DND-41 (cell line): ENCODE measurements around the gene NRXN2.

Experiments
- ATAC-seq: fragments of 200-7000 bp; cut with Tn5 transposase; 3 replicates; pipeline ENCODE4 v1.9.1; 2021; ENCODE audit warnings: low read depth; ENCODE audit not compliant: insufficient read depth
- DNase-seq: peaks from one replicate; pipeline ENCODE4 v3.0.0-alpha.2; 2020
- H2AFZ ChIP-seq: 2 replicates; pipeline ENCODE4 v1.6.0; 2012; ENCODE audit warnings: low read depth, low read length
- H3K27ac ChIP-seq: 2 replicates; pipeline ENCODE4 v1.5.1; 2012; ENCODE audit warnings: low read length, inconsistent platforms
- H3K27me3 ChIP-seq: fragments of 200-600 bp; sonication (generic); 2 replicates; pipeline ENCODE4 v1.6.0; 2012; ENCODE audit warnings: low read length, mild to moderate bottlenecking, inconsistent platforms; ENCODE audit not compliant: insufficient read depth, poor library complexity
- H3K36me3 ChIP-seq: 2 replicates; pipeline ENCODE4 v1.5.1; 2012; ENCODE audit warnings: low read length, inconsistent platforms; ENCODE audit not compliant: insufficient read depth
- H3K4me1 ChIP-seq: 2 replicates; pipeline ENCODE4 v1.5.1; 2012; ENCODE audit warnings: mild to moderate bottlenecking, low read length; ENCODE audit not compliant: insufficient read depth
- H3K4me2 ChIP-seq: 2 replicates; pipeline ENCODE4 v1.6.0; 2012; ENCODE audit warnings: mild to moderate bottlenecking, moderate library complexity, low read length, inconsistent platforms; ENCODE audit not compliant: insufficient read depth
- H3K4me3 ChIP-seq, 2 experiments: fragments of 200-600 bp in 1 of 2; shearing (Covaris generic) in 1 of 2; 2 replicates each; pipeline ENCODE4 v1.5.1; 2012 to 2016; ENCODE audit warnings: inconsistent platforms in 2 of 2, low read length in 2 of 2, mild to moderate bottlenecking in 2 of 2, low read depth in 1 of 2, moderate library complexity in 1 of 2
- H3K79me2 ChIP-seq: 2 replicates; pipeline ENCODE4 v1.6.0; 2012; ENCODE audit warnings: low read length, inconsistent platforms; ENCODE audit not compliant: insufficient read depth
- H3K9ac ChIP-seq: 2 replicates; pipeline ENCODE4 v1.6.0; 2012; ENCODE audit warnings: low read depth, mild to moderate bottlenecking, inconsistent platforms, low read length, moderate library complexity
- H3K9me3 ChIP-seq: 2 replicates; pipeline ENCODE4 v1.5.1; 2012; ENCODE audit warnings: low read length, moderate library complexity, mild to moderate bottlenecking, inconsistent platforms; ENCODE audit not compliant: insufficient read depth, severe bottlenecking
- H4K20me1 ChIP-seq: 2 replicates; pipeline ENCODE4 v1.6.0; 2012; ENCODE audit warnings: low read length; ENCODE audit not compliant: insufficient read depth
- EZH2 ChIP-seq: IDR thresholded peaks from 3 replicates; pipeline ENCODE4 v1.6.1; 2012; ENCODE audit warnings: borderline replicate concordance, low read depth, mild to moderate bottlenecking, moderate library complexity, low read length, inconsistent platforms; ENCODE audit not compliant: severe bottlenecking
- TF ChIP-seq, protein P1 (sequence below): IDR thresholded peaks from 2 replicates; pipeline ENCODE4 v1.5.1; 2012; ENCODE audit warnings: borderline replicate concordance, low read length, moderate library complexity, mild to moderate bottlenecking; ENCODE audit not compliant: poor library complexity, severe bottlenecking; ENCODE audit errors: extremely low read depth

NRXN2 gene

DNA sequence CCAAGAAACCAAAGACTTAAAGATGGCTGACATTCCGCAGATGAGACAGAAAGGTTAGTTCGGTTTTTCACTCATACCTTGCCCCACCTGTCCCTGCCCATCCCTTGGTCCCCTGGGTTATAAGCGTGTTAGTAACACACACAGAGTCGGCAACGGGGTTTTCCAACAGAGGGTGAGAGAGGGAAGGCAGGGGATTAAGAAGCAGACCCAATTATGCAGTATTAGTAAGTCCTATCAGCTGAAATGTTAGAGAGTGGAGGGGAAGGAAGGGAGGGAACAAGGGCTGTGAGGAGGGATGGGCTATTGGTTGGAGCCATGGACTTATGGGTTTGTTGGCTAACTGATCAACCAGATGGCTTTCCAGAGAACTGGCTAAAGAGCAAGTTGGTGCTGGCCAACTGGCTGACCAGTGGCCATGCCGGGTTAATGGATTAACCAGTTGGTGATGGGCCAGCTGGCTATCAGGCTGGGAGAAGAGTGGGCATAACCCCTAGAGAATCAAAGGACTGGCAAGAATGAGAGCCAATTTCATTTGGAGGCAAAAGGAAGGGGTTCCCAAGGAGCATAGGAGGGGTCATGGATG is 45.5 kb downstream of the NRXN2 start:
- peaks cover 25% of the 10 kb centered on the region for H3K27me3 ChIP-seq

DNA sequence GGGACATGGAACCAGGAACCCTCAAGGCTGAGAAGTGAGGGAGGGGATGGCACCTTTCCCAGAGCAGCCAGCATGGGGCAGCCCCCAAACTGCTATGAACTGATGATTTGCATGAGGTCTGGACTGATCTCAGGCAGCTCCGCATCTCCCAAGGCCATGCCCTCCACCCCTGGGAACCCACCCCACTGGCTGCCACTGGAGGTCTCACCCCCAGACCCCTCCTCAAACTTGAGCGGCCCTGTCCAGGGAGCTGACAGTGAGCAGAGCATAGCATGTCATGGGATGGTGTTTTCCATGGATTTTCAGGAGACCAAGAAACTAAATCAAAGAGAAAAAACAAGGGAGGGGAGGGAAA is 46.8 kb downstream of the NRXN2 start:
- H3K4me3 ChIP-seq = no peak overlapping the region
- no peaks in the 10 kb centered on the region for H3K4me1 ChIP-seq
- peaks cover 3% of the 10 kb centered on the region; the same call in 1 of the 2 replicates for H4K20me1 ChIP-seq
- H3K4me2 ChIP-seq = no peak overlapping the region
- DNase-seq = no peak
- no peaks in the 10 kb centered on the region for H3K79me2 ChIP-seq
- H3K36me3 ChIP-seq = no peaks in the 10 kb centered on the region
- H3K9ac ChIP-seq = no peak overlapping the region
- H3K9me3 ChIP-seq = no peaks in the 10 kb centered on the region
- no peak for ATAC-seq
- no peak overlapping the region for H3K27ac ChIP-seq
- TF ChIP-seq EZH2 = no peak
- TF ChIP-seq, protein P1, sequence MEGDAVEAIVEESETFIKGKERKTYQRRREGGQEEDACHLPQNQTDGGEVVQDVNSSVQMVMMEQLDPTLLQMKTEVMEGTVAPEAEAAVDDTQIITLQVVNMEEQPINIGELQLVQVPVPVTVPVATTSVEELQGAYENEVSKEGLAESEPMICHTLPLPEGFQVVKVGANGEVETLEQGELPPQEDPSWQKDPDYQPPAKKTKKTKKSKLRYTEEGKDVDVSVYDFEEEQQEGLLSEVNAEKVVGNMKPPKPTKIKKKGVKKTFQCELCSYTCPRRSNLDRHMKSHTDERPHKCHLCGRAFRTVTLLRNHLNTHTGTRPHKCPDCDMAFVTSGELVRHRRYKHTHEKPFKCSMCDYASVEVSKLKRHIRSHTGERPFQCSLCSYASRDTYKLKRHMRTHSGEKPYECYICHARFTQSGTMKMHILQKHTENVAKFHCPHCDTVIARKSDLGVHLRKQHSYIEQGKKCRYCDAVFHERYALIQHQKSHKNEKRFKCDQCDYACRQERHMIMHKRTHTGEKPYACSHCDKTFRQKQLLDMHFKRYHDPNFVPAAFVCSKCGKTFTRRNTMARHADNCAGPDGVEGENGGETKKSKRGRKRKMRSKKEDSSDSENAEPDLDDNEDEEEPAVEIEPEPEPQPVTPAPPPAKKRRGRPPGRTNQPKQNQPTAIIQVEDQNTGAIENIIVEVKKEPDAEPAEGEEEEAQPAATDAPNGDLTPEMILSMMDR = no peak
- peaks cover 32% of the 10 kb centered on the region for H3K27me3 ChIP-seq
- H2AFZ ChIP-seq = no peak overlapping the region

More for the DNA sequence above, 45.5 kb downstream of the NRXN2 start:
- H2AFZ ChIP-seq = no peak overlapping the region
- no peak overlapping the region for H3K9ac ChIP-seq
- no peak overlapping the region for H3K27ac ChIP-seq
- H3K4me1 ChIP-seq = no peaks in the 10 kb centered on the region
- no peaks in the 10 kb centered on the region for H3K36me3 ChIP-seq
- H3K79me2 ChIP-seq = no peaks in the 10 kb centered on the region
- no peaks in the 10 kb centered on the region for H3K9me3 ChIP-seq
- H3K4me2 ChIP-seq = no peak overlapping the region
- ATAC-seq = no peak
- TF ChIP-seq EZH2 = no peak
- TF ChIP-seq, protein P1 = no peak
- H3K4me3 ChIP-seq = no peak overlapping the region
- H4K20me1 ChIP-seq = peaks cover 3% of the 10 kb centered on the region; the same call in 1 of the 2 replicates
- no peak for DNase-seq

DNA sequence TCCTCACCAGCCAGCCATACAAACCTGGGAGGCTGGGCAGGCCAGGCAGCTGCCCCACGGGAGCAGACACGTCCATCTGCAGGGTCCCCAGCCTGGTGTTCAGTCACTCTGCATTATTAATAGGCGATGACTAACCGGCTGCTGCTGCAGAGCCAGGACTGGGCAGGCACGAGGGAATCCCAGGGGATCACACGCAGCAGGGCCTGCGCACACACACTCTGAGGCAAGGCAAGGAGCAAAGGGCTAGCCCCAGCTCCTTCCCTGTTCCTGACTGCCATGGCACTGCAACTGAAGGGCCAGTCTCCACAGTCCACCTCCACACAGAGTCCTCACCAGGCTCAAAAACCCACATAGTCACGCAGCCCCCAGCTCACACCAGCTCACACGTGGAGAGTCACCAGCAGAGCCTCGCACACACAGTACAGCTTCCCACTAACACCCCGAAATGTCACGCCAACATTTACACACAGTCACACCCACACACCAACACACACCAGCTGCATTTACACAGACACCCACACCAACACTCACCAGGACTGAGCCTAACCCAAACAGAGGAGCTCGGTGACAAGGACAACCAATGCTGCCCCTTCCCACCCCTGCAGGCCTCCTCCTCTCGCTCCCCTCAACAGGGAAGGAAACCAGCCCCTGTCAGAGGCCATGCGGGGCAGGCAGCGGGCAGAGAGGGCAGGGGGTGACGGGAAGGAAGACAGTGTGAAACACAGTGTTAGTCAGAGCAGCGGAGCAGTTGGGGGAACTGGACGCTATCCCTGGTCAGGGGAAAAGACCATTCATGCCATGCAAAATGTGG is 47.3 kb downstream of the NRXN2 start:
- TF ChIP-seq, protein P1 = no peak
- TF ChIP-seq EZH2 = no peak
- H3K79me2 ChIP-seq = no peaks in the 10 kb centered on the region
- no peak for ATAC-seq
- no peaks in the 10 kb centered on the region for H3K4me1 ChIP-seq
- no peaks in the 10 kb centered on the region for H3K9me3 ChIP-seq
- no peak overlapping the region for H3K9ac ChIP-seq
- no peak overlapping the region for H3K27ac ChIP-seq
- no peaks in the 10 kb centered on the region for H3K36me3 ChIP-seq
- H2AFZ ChIP-seq = no peak overlapping the region
- no peak overlapping the region for H3K4me2 ChIP-seq
- no peak overlapping the region for H3K4me3 ChIP-seq
- no peak for DNase-seq
- H4K20me1 ChIP-seq = peaks cover 3% of the 10 kb centered on the region; the same call in 1 of the 2 replicates
- H3K27me3 ChIP-seq = peaks cover 32% of the 10 kb centered on the region
